Keratinocyte (primary cell): ENCODE results near the gene BLMH. TPM values are rescaled to one million over a fixed set of nuclear protein-coding genes. Genes with fewer than 3 reads are reported as not detected.

Source experiments
- DNase-seq: peaks from one replicate; pipeline ENCODE4 v3.0.0-alpha.2; 2011; ENCODE audit warnings: low read depth, missing footprints, low spot score
- FAIRE-seq: peaks from 2 replicates; lab custom pipeline; 2011; peaks lifted over from hg19 to GRCh38; lab: Jason Lieb, UNC
- H2AFZ ChIP-seq: 2 replicates; pipeline ENCODE4 v1.6.0; 2012; ENCODE audit warnings: low read length, control low read depth, inconsistent platforms; ENCODE audit not compliant: control insufficient read depth
- H3K27ac ChIP-seq: 2 replicates; pipeline ENCODE4 v1.5.1; 2011; ENCODE audit warnings: low read length; ENCODE audit not compliant: control insufficient read depth, insufficient read depth
- H3K27me3 ChIP-seq: 3 replicates; pipeline ENCODE4 v1.6.0; 2011; ENCODE audit warnings: low read length; ENCODE audit not compliant: control insufficient read depth, insufficient read depth; ENCODE audit errors: extremely low read depth
- H3K36me3 ChIP-seq, 2 experiments: 2 replicates in 1 of 2; 3 replicates in 1 of 2; pipeline ENCODE4 v1.5.1; 2011; ENCODE audit warnings: low read length in 2 of 2, mild to moderate bottlenecking in 1 of 2; ENCODE audit not compliant: control insufficient read depth in 2 of 2, insufficient read depth in 2 of 2; ENCODE audit errors: extremely low read depth in 1 of 2
- H3K4me1 ChIP-seq: 3 replicates; pipeline ENCODE4 v1.5.1; 2011; ENCODE audit warnings: low read length; ENCODE audit not compliant: control insufficient read depth, insufficient read depth; ENCODE audit errors: extremely low read depth
- H3K4me2 ChIP-seq: 3 replicates; pipeline ENCODE4 v1.6.0; 2011; ENCODE audit warnings: low read depth, low read length; ENCODE audit not compliant: control insufficient read depth, insufficient read depth; ENCODE audit errors: extremely low read depth
- H3K4me3 ChIP-seq, 3 experiments: fragments of 200-600 bp in 1 of 3; sonication (generic) in 1 of 3; 2 replicates in 2 of 3; 3 replicates in 1 of 3; pipeline ENCODE4 v1.5.1; 2011 to 2016; ENCODE audit warnings: low read length in 3 of 3, mild to moderate bottlenecking in 3 of 3, control low read depth in 2 of 3, inconsistent platforms in 1 of 3, low read depth in 1 of 3, mixed read lengths in 1 of 3, mixed run types in 1 of 3, moderate library complexity in 1 of 3; ENCODE audit not compliant: control insufficient read depth in 2 of 3, insufficient read depth in 2 of 3; ENCODE audit errors: extremely low read depth in 1 of 3
- H3K79me2 ChIP-seq: 2 replicates; pipeline ENCODE4 v1.6.0; 2012; ENCODE audit warnings: low read length; ENCODE audit not compliant: control insufficient read depth, insufficient read depth
- H3K9ac ChIP-seq: 3 replicates; pipeline ENCODE4 v1.6.0; 2011; ENCODE audit warnings: low read length; ENCODE audit not compliant: control insufficient read depth, insufficient read depth; ENCODE audit errors: extremely low read depth
- H3K9me1 ChIP-seq: 3 replicates; pipeline ENCODE4 v1.6.0; 2011; ENCODE audit warnings: low read length; ENCODE audit not compliant: control insufficient read depth, insufficient read depth; ENCODE audit errors: extremely low read depth
- H3K9me3 ChIP-seq: 2 replicates; pipeline ENCODE4 v1.5.1; 2012; ENCODE audit warnings: low read depth, low read length; ENCODE audit not compliant: control insufficient read depth
- H4K20me1 ChIP-seq: 3 replicates; pipeline ENCODE4 v1.6.0; 2011; ENCODE audit warnings: low read length; ENCODE audit not compliant: control insufficient read depth, insufficient read depth; ENCODE audit errors: extremely low read depth
- EZH2 ChIP-seq: IDR thresholded peaks from one replicate; pipeline ENCODE4 v1.6.1; 2012; ENCODE audit warnings: inconsistent platforms, mild to moderate bottlenecking, low read length, moderate library complexity
- dilution Hi-C: fragments of 300-500 bp; cut with MboI; formaldehyde crosslinking; loops from one replicate; pipeline ENCODE4 v1.7.0; 2020; ENCODE audit warnings: low sequenced_read_pairs; ENCODE audit not compliant: extremely low pct_ligation_motif_present
- polyA plus RNA-seq, 5 experiments: library from polyadenylated mRNA; depleted of rRNA in 3 of 5; stranded (reverse) in 3 of 5; stranded (forward) in 1 of 5; unstranded in 1 of 5; fragments of >200 nt; gene quantifications; 1 replicate in 1 of 5; 2 replicates in 3 of 5; 3 replicates in 1 of 5; pipeline versions ENCODE4 v1.2.1 to v1.2.3, GENCODE V29; 2011 to 2012; ENCODE audit warnings: missing spikeins in 2 of 5, low read depth in 1 of 5, low replicate concordance in 1 of 5
- TF ChIP-seq, protein P1 (sequence below), 3 experiments: IDR thresholded peaks in 1 of 3; conservative IDR thresholded peaks in 1 of 3; optimal IDR thresholded peaks in 1 of 3; 2 replicates in 2 of 3; 3 replicates in 1 of 3; pipeline versions ENCODE3 to v1.5.1; 2011; ENCODE audit warnings: low read length in 3 of 3, mild to moderate bottlenecking in 3 of 3, moderate library complexity in 2 of 3, control low read depth in 1 of 3, inconsistent platforms in 1 of 3; ENCODE audit not compliant: insufficient read depth in 2 of 3; ENCODE audit errors: extremely low read depth in 1 of 3

Gene BLMH
- polyA plus RNA-seq, 1 donor (not counting 4 experiments of a cell fraction or from before 2014, with no cell fraction given), result 4.2 TPM

DNA sequence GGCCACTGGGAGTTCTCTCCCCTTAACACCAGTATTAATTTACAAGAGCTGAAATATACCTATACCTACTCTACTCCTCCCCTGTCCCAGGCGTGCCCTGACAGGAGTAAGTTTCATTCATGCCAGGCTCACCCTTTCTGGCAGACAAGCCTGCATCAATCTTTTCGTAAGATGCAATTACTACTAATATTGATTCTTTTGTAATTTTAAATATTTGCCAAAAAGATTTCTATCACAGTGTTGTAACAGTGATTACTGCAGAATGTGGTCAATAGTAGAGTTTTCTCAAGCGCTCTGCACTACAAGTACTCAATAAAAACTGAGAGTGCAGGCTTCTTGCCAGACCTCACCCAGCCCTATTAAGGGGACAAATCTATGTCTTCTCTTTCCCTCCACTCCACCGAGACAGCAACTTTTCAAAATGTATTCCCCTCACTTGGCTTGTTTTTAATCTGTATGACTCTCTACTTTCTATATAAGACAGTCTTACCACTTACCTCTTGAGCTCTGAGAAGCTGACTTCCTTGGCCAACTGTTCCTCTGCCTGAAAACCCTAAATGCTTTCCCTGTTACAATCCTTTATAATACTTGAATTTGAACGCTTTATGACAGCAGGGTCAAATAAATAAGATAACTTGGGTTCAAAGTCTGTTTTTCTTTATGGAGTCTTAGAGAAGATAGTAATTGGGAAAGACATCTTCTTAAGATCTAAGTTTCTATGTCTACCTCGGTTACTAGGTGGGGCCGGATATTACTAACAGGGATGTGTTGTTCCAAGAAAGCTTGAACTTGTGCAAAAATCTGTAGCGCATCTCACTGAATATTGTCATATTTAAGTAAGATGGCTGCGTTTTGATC, 42.0 kb upstream of the BLMH start, which contains the start of gene TMIGD1:
Gene TMIGD1, minus strand, starts transcription at position 555 of the 858 bp plus-strand sequence. CDS start 1,924 bp downstream, outside the sequence.
- H3K4me2 ChIP-seq, result peak within 1 kb of the TSS; percentile 76
- TF ChIP-seq, protein P1, sequence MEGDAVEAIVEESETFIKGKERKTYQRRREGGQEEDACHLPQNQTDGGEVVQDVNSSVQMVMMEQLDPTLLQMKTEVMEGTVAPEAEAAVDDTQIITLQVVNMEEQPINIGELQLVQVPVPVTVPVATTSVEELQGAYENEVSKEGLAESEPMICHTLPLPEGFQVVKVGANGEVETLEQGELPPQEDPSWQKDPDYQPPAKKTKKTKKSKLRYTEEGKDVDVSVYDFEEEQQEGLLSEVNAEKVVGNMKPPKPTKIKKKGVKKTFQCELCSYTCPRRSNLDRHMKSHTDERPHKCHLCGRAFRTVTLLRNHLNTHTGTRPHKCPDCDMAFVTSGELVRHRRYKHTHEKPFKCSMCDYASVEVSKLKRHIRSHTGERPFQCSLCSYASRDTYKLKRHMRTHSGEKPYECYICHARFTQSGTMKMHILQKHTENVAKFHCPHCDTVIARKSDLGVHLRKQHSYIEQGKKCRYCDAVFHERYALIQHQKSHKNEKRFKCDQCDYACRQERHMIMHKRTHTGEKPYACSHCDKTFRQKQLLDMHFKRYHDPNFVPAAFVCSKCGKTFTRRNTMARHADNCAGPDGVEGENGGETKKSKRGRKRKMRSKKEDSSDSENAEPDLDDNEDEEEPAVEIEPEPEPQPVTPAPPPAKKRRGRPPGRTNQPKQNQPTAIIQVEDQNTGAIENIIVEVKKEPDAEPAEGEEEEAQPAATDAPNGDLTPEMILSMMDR (optimal IDR thresholded peaks at IDR 0.05 in 1 of 3, IDR thresholded peaks at IDR 0.05 in 1 of 3, conservative IDR thresholded peaks at IDR 0.05 in 1 of 3; ENCODE audit: extremely low read depth in 1 of 3, insufficient read depth in 2 of 3, low read length in 3 of 3), result no peak
- no peak for TF ChIP-seq EZH2
- peak within 1 kb of the TSS; percentile 60 for H3K9ac ChIP-seq
- peak; percentile 67 for FAIRE-seq
- no peak for DNase-seq
- H4K20me1 ChIP-seq, result no peaks in the 10 kb centered on the region
- peaks cover 29% of the 10 kb centered on the region for H3K4me1 ChIP-seq
- dilution Hi-C loops, result no loop called here
- peak within 1 kb of the TSS in 2 of 3 experiments; percentile 18 to 34 for H3K4me3 ChIP-seq
- H3K9me3 ChIP-seq, result no peaks in the 10 kb centered on the region
- peak within 1 kb of the TSS; percentile 90 for H3K27ac ChIP-seq
- H3K79me2 ChIP-seq, result no peaks in the 10 kb centered on the region
- H3K36me3 ChIP-seq, result no peaks in the 10 kb centered on the region
- peaks cover 6% of the 10 kb centered on the region for H3K27me3 ChIP-seq
- H2AFZ ChIP-seq, result peak within 1 kb of the TSS; percentile 12
- H3K9me1 ChIP-seq, result no peaks in the 10 kb centered on the region

DNA sequence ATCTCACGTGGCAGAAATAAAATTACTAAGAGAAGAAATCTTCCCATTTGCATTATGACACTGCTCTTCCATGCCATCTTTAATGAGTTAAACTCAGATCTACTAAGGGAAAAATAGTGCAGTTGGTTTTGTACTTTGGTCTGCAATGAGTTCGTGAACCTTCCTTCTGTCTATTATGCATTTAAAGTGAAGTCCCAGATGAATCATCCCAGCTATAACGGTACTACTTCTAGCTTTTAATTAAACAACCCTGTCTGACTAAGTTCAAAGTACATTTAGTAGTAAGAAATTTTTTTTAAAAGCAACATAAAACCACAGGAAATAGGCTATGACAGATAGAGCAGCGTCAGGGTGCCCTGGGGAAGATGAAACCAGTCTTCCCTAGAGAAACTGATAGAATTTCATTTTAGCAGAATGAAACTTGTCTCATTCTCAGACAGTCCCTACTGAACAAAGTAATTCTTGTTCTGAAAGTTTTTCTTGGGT, 40.4 kb upstream of the BLMH start:
- no peak for FAIRE-seq
- H3K36me3 ChIP-seq, result no peaks in the 10 kb centered on the region
- no peaks in the 10 kb centered on the region for H3K79me2 ChIP-seq
- H4K20me1 ChIP-seq, result no peaks in the 10 kb centered on the region
- H2AFZ ChIP-seq, result no peak overlapping the region
- peak overlapping the region; percentile 25 for H3K27ac ChIP-seq
- H3K9me1 ChIP-seq, result no peaks in the 10 kb centered on the region
- peaks cover 29% of the 10 kb centered on the region for H3K4me1 ChIP-seq
- H3K4me2 ChIP-seq, result peak overlapping the region; percentile 51
- TF ChIP-seq, protein P1 (optimal IDR thresholded peaks at IDR 0.05 in 1 of 3, IDR thresholded peaks at IDR 0.05 in 1 of 3, conservative IDR thresholded peaks at IDR 0.05 in 1 of 3; ENCODE audit: extremely low read depth in 1 of 3, insufficient read depth in 2 of 3, low read length in 3 of 3), result no peak
- TF ChIP-seq EZH2, result no peak
- H3K9me3 ChIP-seq, result no peaks in the 10 kb centered on the region
- no peak for DNase-seq
- H3K27me3 ChIP-seq, result peaks cover 6% of the 10 kb centered on the region
- H3K4me3 ChIP-seq, result no peak overlapping the region
- dilution Hi-C loops, result no loop called here
- no peak overlapping the region for H3K9ac ChIP-seq
